BE2C (cell line): Measurements from ENCODE around the gene HDAC10.

Source experiments
- DNase-seq: peaks from one replicate; pipeline ENCODE4 v3.0.0-alpha.2; 2020
- H3K27me3 ChIP-seq: fragments of 250-450 bp; sonication (Bioruptor Pico); 2 replicates; pipeline ENCODE4 v1.5.1; 2020; ENCODE audit warnings: mild to moderate bottlenecking
- H3K36me3 ChIP-seq: fragments of 250-450 bp; sonication (Bioruptor Pico); 2 replicates; pipeline ENCODE4 v1.5.1; 2020; ENCODE audit warnings: mild to moderate bottlenecking
- H3K4me1 ChIP-seq: fragments of 250-450 bp; sonication (Bioruptor Pico); 2 replicates; pipeline ENCODE4 v1.5.1; 2020
- H3K4me3 ChIP-seq: 2 replicates; pipeline ENCODE4 v1.5.1; 2011; ENCODE audit warnings: low read depth, low read length
- H3K9me3 ChIP-seq: fragments of 250-450 bp; sonication (Bioruptor Pico); 2 replicates; pipeline ENCODE4 v1.5.1; 2020
- CTCF ChIP-seq: IDR thresholded peaks from 2 replicates; pipeline ENCODE4 v1.5.1; 2012; ENCODE audit warnings: mild to moderate bottlenecking, low read depth, low read length

The HDAC10 gene

GRCh38 chr22:50238755-50239154 is 12.3 kb downstream of the HDAC10 start:
- Histone ChIP-seq H3K27me3 (no peaks in the 10 kb centered on the region), H3K9me3 (no peaks in the 10 kb centered on the region; the same call in 1 of the 2 replicates), H3K4me3 (no peak overlapping the region), H3K36me3 (peaks cover 12% of the 10 kb centered on the region), H3K4me1 (no peaks in the 10 kb centered on the region)
- no peak for DNase-seq
- TF ChIP-seq CTCF = no peak

DNA sequence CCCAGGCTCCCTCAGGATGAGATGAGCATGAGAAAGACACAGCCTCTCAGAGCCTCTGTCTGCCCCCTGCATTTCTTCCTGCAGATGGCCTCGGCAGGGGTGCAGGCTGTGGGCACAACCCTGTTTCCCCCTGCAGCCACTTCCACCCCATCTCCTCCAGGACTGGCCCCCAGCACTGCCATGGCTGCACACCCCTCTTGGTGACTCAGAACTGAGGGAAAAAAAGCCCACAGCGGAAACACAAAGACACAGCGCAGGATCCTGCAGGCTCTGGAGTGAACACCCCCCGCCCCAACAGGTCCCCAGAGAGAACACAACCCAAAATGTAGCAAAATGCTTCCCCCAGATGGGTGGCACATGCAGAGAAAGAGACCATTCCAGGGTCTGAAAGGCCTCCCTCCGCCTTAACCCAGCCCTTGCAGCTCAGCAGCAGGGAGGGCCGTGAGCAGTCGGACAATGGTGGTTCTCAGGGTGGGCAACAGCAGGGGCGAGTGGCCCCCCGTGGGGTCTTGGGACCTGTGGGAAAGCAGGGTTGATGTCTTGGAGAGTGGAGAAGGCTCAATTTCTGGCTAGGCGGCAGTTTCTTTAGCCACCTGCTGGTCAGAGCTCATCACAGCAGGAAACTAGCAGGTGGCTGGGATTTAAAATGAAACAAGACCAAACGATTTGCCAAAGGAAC is 14.2 kb downstream of the HDAC10 start:
- Histone ChIP-seq H3K9me3 (no peaks in the 10 kb centered on the region; the same call in 1 of the 2 replicates), H3K4me3 (no peak overlapping the region), H3K27me3 (no peaks in the 10 kb centered on the region), H3K36me3 (peaks cover 18% of the 10 kb centered on the region), H3K4me1 (no peaks in the 10 kb centered on the region)
- DNase-seq = peak; percentile 31
- peak; percentile 64 for TF ChIP-seq CTCF

GRCh38 chr22:50233223-50233622 is 17.8 kb downstream of the HDAC10 start:
- no peaks in the 10 kb centered on the region; the same call in 1 of the 2 replicates for H3K9me3 ChIP-seq
- DNase-seq = no peak
- no peaks in the 10 kb centered on the region for H3K27me3 ChIP-seq
- H3K4me3 ChIP-seq = no peak overlapping the region
- no peak for TF ChIP-seq CTCF
- H3K4me1 ChIP-seq = no peaks in the 10 kb centered on the region
- H3K36me3 ChIP-seq = peaks cover 19% of the 10 kb centered on the region

DNA sequence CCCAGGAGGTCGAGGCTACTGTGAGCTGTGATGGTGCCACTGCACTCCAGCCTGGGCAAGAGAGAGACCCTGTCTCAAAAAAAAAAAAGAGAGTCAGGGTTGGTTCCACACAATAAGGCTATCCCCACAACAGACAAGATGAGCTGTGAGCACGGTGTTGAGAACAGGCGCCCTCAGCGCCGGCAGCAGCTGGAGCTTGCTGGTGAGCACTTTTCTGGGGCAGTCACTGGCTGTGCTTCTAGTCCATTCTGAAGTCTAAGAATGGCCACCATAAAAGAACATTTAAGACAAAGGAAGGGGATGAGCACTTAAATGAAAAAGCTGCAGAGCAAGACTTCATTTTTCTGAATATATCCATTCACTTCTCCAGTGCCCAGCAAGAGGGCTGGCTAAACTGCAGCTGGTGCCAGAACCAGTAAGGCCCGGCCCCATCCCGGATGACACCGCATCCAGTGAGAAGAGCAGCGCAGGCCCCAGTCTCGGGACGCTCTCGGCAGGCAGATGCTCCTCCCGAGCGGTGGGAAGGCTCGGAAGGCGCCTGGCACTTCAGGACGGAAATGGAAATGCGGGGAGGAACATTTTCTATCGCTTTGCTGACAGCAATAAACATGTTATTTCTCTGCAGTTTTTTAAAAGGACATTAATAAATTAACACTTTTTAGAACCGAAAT is 18.4 kb downstream of the HDAC10 start:
- TF ChIP-seq CTCF = no peak
- no peaks in the 10 kb centered on the region; the same call in 1 of the 2 replicates for H3K9me3 ChIP-seq
- no peak overlapping the region for H3K4me3 ChIP-seq
- H3K36me3 ChIP-seq = peaks cover 20% of the 10 kb centered on the region
- DNase-seq = no peak
- no peaks in the 10 kb centered on the region for H3K4me1 ChIP-seq
- H3K27me3 ChIP-seq = no peaks in the 10 kb centered on the region

DNA sequence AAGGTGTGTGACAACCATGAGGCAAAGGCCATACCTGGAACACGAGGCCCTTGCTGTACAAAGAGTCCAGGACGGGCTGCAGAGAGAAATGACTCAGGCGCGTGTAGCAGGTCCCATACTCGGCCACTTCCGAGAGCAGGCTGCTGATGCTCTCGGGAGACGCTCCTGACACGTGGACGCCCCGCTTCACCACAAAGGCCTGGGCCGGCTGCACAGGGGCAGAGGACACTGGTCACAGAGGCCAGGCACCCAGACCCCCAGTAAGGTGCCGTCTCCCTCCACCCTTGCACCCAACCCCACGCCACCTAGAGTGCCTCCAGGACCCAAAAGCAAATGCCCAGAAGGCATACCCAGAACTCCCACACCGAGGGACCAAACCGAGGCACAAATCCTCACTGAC is 21.7 kb downstream of the HDAC10 start:
- Histone ChIP-seq H3K9me3 (no peaks in the 10 kb centered on the region), H3K27me3 (no peaks in the 10 kb centered on the region), H3K36me3 (peaks cover 27% of the 10 kb centered on the region), H3K4me1 (no peaks in the 10 kb centered on the region), H3K4me3 (no peak overlapping the region)
- no peak for DNase-seq
- TF ChIP-seq CTCF = no peak

GRCh38 chr22:50228366-50228765 is 22.7 kb downstream of the HDAC10 start:
- Histone ChIP-seq H3K36me3 (peaks cover 29% of the 10 kb centered on the region), H3K9me3 (no peaks in the 10 kb centered on the region), H3K27me3 (no peaks in the 10 kb centered on the region), H3K4me3 (no peak overlapping the region), H3K4me1 (no peaks in the 10 kb centered on the region)
- no peak for TF ChIP-seq CTCF
- DNase-seq = no peak
